CD4-positive, alpha-beta T cell treated with Interleukin-4 for 4 hours (primary cell): Measurements from ENCODE around the gene SRBD1.
A peak's percentile ranks its signal among the peaks of the same experiment; 100 is the strongest.

Experiments
- DNase-seq: peaks from one replicate; pipeline ENCODE4 v3.0.0-alpha.2; 2020

SRBD1 gene

GRCh38 chr2:45611020-45611859 lies at the start of gene SRBD1:
Gene SRBD1 (minus strand): TSS chr2:45611267. CDS start chr2:45605441, 5,826 bp downstream.
- peak; percentile 87 for DNase-seq

- no peak for DNase-seq
Observed at GRCh38 chr2:45654250-45654649, 43.2 kb upstream of the SRBD1 start.

- no peak for DNase-seq
Observed at GRCh38 chr2:45653122-45653913, 42.3 kb upstream of the SRBD1 start.

- DNase-seq = no peak
Observed at GRCh38 chr2:45652090-45653031, 41.3 kb upstream of the SRBD1 start.

GRCh38 chr2:45651415-45652089 lies 40.5 kb upstream of the SRBD1 start, which contains the start of gene PRKCE:
Gene PRKCE (plus strand): TSS chr2:45651675.
- peak; percentile 35 for DNase-seq

- peak; percentile 98 for DNase-seq
Observed at GRCh38 chr2:45650851-45651414, 39.9 kb upstream of the SRBD1 start.

- peak; percentile 35 for DNase-seq
Observed at GRCh38 chr2:45649858-45650811, 39.1 kb upstream of the SRBD1 start.

GRCh38 chr2:45649462-45649857 lies 38.4 kb upstream of the SRBD1 start:
- DNase-seq = no peak

- DNase-seq = no peak
Observed at GRCh38 chr2:45648636-45649035, 37.6 kb upstream of the SRBD1 start.

- no peak for DNase-seq
Observed at GRCh38 chr2:45647986-45648520, 37.0 kb upstream of the SRBD1 start.

GRCh38 chr2:45647356-45647755 lies 36.3 kb upstream of the SRBD1 start:
- DNase-seq = no peak

GRCh38 chr2:45646289-45646688 lies 35.2 kb upstream of the SRBD1 start:
- DNase-seq = no peak

- DNase-seq = peak; percentile 58
Observed at GRCh38 chr2:45643543-45644542, 32.8 kb upstream of the SRBD1 start.

- no peak for DNase-seq
Observed at GRCh38 chr2:45643095-45643494, 32.0 kb upstream of the SRBD1 start.

GRCh38 chr2:45640576-45640975 lies 29.5 kb upstream of the SRBD1 start:
- no peak for DNase-seq

GRCh38 chr2:45637440-45637839 lies 26.4 kb upstream of the SRBD1 start:
- DNase-seq = no peak

- no peak for DNase-seq
Observed at GRCh38 chr2:45636008-45636407, 24.9 kb upstream of the SRBD1 start.

- no peak for DNase-seq
Observed at GRCh38 chr2:45634223-45634622, 23.2 kb upstream of the SRBD1 start.

- DNase-seq = no peak
Observed at GRCh38 chr2:45631955-45632354, 20.9 kb upstream of the SRBD1 start.
